UCSD-AML1 (cell line): ENCODE results near the gene RAB11FIP5.
"Not testable (repeated sequence)": the region's sequence is repeated elsewhere in the genome, so short reads cannot be mapped to it uniquely, and the experiment has no call there.

Experiments
- DNase-seq: peaks from one replicate; lab custom pipeline; 2025; ENCODE audit not compliant: unreplicated experiment; lab: John Stamatoyannopoulos, UW

Gene RAB11FIP5

GRCh38 chr2:73110168-73111072, 2.3 kb downstream of the RAB11FIP5 start:
- no peak for DNase-seq

- no peak for DNase-seq
Measured at GRCh38 chr2:73109431-73110167, 3.1 kb downstream of the RAB11FIP5 start.

- DNase-seq, result no peak
Measured at GRCh38 chr2:73107211-73107926, 5.4 kb downstream of the RAB11FIP5 start.

GRCh38 chr2:73106791-73107190, 6.0 kb downstream of the RAB11FIP5 start:
- no peak for DNase-seq

- DNase-seq, result no peak
Measured at GRCh38 chr2:73105511-73105971, 7.2 kb downstream of the RAB11FIP5 start.

- no peak for DNase-seq
Measured at GRCh38 chr2:73104933-73105332, 7.8 kb downstream of the RAB11FIP5 start.

- no peak for DNase-seq
Measured at GRCh38 chr2:73103018-73103542, 9.7 kb downstream of the RAB11FIP5 start.

GRCh38 chr2:73101626-73102256, 11.0 kb downstream of the RAB11FIP5 start:
- DNase-seq, result no peak

- DNase-seq, result no peak
Measured at GRCh38 chr2:73100956-73101355, 11.8 kb downstream of the RAB11FIP5 start.

GRCh38 chr2:73099486-73099885, 13.3 kb downstream of the RAB11FIP5 start:
- DNase-seq, result no peak

- DNase-seq, result no peak
Measured at GRCh38 chr2:73095910-73096309, 16.8 kb downstream of the RAB11FIP5 start.

- DNase-seq, result not testable (repeated sequence)
Measured at GRCh38 chr2:73093601-73094218, 19.0 kb downstream of the RAB11FIP5 start.

GRCh38 chr2:73092146-73092783, 20.5 kb downstream of the RAB11FIP5 start:
- no peak for DNase-seq

- no peak for DNase-seq
Measured at GRCh38 chr2:73091696-73092095, 21.1 kb downstream of the RAB11FIP5 start.

GRCh38 chr2:73091164-73091563, 21.6 kb downstream of the RAB11FIP5 start:
- no peak for DNase-seq

GRCh38 chr2:73089270-73090030, 23.3 kb downstream of the RAB11FIP5 start:
- DNase-seq, result no peak

GRCh38 chr2:73088703-73089102, 24.0 kb downstream of the RAB11FIP5 start:
- no peak for DNase-seq

- no peak for DNase-seq
Measured at GRCh38 chr2:73088211-73088610, 24.5 kb downstream of the RAB11FIP5 start.

- no peak for DNase-seq
Measured at GRCh38 chr2:73087311-73087710, 25.4 kb downstream of the RAB11FIP5 start.
